HUES6 (cell line): ENCODE measurements around the gene FAM222B.

ENCODE experiments used
- H3K27ac ChIP-seq: 2 replicates; pipeline ENCODE4 v1.7.0; 2013; ENCODE audit warnings: low read depth, mild to moderate bottlenecking, low read length, inconsistent platforms
- H3K27me3 ChIP-seq: 2 replicates; pipeline ENCODE4 v1.6.1; 2013; ENCODE audit warnings: low read length; ENCODE audit not compliant: control insufficient read depth, insufficient read depth
- H3K36me3 ChIP-seq: 2 replicates; pipeline ENCODE4 v1.6.1; 2013; ENCODE audit warnings: low read length; ENCODE audit not compliant: control insufficient read depth, insufficient read depth
- H3K4me1 ChIP-seq: 2 replicates; pipeline ENCODE4 v1.6.1; 2013; ENCODE audit warnings: low read length; ENCODE audit not compliant: control insufficient read depth, insufficient read depth
- H3K4me3 ChIP-seq: 2 replicates; pipeline ENCODE4 v1.5.1; 2013; ENCODE audit warnings: low read depth, low read length
- H3K9ac ChIP-seq: one replicate; pipeline ENCODE4 v1.6.1; 2013; ENCODE audit warnings: mild to moderate bottlenecking, low read length
- H3K9me3 ChIP-seq: 2 replicates; pipeline ENCODE4 v1.6.1; 2013; ENCODE audit warnings: low read depth, low read length; ENCODE audit not compliant: control insufficient read depth, insufficient read depth

FAM222B gene

DNA sequence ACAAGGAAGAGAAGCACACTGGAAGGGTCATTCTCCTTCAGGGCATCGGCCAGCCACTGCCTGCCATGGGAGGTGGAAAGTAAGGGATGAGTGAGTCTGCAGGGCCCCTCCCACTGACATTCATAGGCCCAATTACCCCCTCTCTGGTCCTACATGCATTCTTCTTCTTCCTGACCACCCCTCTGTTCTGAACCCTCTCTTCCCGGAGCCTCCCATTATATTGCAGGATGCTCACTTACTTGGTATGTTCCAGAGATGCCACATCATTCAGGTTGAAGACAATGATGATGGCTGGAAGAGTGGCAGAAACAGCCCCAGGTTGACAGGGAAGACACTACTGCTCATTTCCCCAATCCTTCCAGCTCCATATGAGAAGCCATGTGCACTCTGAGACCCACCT, 127.4 kb downstream of the FAM222B start:
- Histone ChIP-seq H3K4me1 (peaks cover 25% of the 10 kb centered on the region), H3K9ac (no peak overlapping the region), H3K9me3 (no peaks in the 10 kb centered on the region), H3K36me3 (peaks cover 34% of the 10 kb centered on the region), H3K27ac (no peak overlapping the region), H3K4me3 (no peak overlapping the region; the same call in 1 of the 2 replicates), H3K27me3 (no peaks in the 10 kb centered on the region)

DNA sequence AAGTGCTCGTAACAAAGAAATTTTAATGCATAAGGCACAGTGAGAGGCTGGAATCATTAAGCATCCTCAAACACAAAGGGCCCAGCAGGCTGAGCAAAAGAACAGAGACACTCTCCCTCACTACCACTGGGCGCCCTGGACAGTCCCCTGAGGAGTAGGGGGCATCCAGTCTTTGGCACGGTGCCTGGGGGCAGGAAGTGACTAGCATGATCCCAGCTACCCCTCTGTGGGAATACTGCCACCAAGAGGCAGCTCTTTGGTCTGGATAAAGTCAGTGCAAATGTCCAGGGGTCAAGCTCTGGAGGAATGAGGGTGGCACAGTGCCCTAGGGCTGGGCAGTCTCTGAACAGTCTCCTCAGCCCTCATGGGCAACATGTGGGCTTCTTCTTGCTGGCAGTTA, 128.3 kb downstream of the FAM222B start:
- Histone ChIP-seq H3K27me3 (no peaks in the 10 kb centered on the region), H3K4me3 (no peak overlapping the region), H3K27ac (no peak overlapping the region), H3K9ac (no peak overlapping the region), H3K36me3 (peaks cover 30% of the 10 kb centered on the region), H3K9me3 (no peaks in the 10 kb centered on the region), H3K4me1 (peaks cover 25% of the 10 kb centered on the region)

DNA sequence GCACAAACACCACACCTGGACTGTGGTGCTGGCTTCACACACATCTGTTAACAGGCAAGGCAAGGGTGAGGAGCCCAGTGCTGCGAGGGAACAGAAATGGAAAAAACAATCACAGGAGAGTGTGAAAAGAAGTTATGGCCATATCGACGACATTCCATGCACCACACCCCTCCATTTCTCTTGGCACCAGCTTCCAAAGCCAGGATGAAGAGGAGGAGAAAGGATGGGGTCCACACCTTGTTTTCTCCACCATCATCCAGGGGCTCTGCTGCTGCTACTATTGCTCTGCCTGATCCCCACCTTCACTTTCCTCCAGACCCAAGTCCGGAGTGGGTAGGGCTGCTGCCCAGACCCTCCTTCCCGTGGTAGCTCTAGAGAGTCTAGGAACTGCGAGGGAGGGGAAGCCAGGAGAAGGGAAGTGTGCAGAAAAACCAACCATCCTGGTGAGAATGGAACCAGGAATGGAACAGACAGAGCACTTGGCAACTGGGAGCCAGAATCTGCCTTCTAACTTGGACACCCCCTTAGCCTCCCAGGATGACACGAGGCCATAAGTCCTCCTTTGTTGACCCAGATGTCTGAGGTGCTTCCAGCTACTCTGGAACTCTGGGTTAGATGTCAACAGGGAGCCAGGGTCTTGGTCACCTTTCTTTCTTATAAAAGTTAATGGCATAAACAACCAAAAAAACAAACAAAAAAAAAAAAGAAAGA, 129.7 kb downstream of the FAM222B start:
- Histone ChIP-seq H3K4me1 (peaks cover 18% of the 10 kb centered on the region), H3K27ac (no peak overlapping the region), H3K36me3 (peaks cover 30% of the 10 kb centered on the region), H3K4me3 (peak overlapping the region; percentile 82), H3K9ac (no peak overlapping the region), H3K27me3 (no peaks in the 10 kb centered on the region), H3K9me3 (no peaks in the 10 kb centered on the region)

DNA sequence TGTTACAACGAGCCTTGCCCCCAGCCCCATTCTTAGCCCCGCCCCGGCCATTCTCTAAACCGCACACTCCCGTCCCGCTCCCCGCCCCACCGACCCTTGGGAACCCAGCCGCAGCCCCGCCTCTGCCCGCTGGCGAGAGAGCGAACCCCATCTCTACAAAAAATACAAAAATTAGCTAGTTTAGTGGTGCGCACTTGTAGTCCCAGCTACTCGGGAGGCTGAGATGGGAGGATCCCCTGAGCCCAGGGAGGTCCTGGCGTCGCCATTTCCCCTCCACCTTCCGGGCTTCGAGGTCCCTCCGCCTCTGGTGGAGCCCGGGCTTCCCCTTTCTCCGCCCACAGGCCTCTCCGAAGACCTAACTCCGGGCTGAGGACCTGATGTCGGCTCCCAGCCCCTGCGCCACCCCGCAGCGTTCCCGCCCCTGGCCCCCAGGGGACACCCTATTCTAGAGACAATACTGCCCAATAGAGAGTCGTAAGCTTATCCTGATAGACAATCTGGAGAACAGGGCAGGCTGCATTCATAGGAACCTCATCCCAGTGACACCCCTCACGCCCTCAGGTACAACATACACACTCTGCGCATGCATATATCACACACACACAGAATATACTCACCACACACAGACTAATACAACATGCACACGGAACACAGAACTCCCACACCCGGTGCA, 130.4 kb downstream of the FAM222B start:
- H3K9me3 ChIP-seq, result no peaks in the 10 kb centered on the region
- H3K27me3 ChIP-seq, result no peaks in the 10 kb centered on the region
- peak overlapping the region; percentile 82 for H3K4me3 ChIP-seq
- H3K9ac ChIP-seq, result peak overlapping the region; percentile 90
- peak overlapping the region; percentile 90; the same call in 1 of the 2 replicates for H3K27ac ChIP-seq
- H3K36me3 ChIP-seq, result peaks cover 30% of the 10 kb centered on the region
- peaks cover 22% of the 10 kb centered on the region for H3K4me1 ChIP-seq

DNA sequence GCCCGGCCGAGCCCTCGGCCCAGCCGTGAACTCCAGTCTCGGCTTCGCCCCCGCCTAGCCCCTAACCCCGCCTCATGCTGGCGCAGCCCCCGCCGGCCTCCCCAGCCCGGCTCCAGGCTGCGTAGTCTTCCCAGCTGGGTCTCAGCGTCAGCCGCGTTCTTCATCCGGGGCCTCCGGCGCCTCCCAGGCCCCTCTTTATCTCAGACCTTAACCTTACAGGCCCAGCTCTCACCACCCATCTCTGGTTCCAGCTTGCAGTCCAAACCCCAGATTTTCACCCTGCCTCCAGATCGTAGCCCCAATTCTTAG, 130.9 kb downstream of the FAM222B start, which contains the start of gene PROCA1:
TSS of gene PROCA1 (minus strand) at position 166 of the 309 bp plus-strand sequence. CDS start 228 bp downstream, outside the sequence.
- H3K27me3 ChIP-seq, result no peaks in the 10 kb centered on the region
- peak within 1 kb of the TSS; percentile 90 for H3K9ac ChIP-seq
- H3K4me1 ChIP-seq, result peaks cover 26% of the 10 kb centered on the region
- H3K4me3 ChIP-seq, result peak within 1 kb of the TSS; percentile 82
- H3K27ac ChIP-seq, result peak within 1 kb of the TSS; percentile 90
- H3K36me3 ChIP-seq, result peaks cover 30% of the 10 kb centered on the region
- no peaks in the 10 kb centered on the region for H3K9me3 ChIP-seq

DNA sequence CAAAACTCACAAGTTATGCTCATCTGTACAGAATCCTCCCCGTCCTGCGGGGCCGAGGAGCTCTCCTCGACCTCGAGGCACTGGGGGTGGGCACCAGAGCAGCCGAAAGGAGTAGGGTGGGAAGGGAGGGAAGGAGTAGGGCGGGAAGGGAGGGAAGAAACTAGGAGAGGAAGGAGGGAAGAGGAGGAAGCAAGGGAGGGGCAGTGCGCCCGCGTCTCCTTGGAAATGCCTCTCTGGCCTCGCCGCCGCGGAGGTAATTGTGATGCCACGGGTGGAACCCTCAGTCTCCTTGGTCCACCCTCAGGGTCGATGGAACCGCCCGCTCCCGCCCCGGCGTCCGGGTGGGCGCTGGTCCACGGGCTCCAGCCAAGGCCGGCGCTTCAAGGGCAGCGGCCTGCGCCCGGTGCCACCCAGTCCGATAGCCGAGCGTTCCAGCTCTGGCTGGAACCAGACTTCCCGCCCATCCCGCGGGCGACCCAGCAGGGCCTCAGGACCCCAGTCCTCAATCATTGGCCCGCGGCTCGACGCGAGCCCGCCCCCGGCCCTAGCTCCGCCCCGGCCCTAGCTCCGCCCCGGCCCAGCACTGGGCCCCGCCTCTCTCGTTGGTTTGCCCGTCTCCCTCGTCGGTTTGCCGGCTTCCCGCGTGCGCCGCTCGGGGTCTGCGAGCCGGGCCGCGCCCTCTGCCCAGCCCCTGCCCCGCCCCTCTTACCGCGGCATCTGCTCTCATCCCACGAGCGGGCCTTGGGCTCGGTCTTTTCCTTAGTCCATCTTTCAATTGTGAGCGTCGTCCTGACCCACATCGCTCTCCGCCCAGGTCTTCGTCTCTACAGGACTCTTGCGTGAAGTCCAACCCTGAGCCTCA, 131.5 kb downstream of the FAM222B start:
- H3K36me3 ChIP-seq, result peaks cover 34% of the 10 kb centered on the region
- H3K9me3 ChIP-seq, result no peaks in the 10 kb centered on the region
- no peaks in the 10 kb centered on the region for H3K27me3 ChIP-seq
- peak overlapping the region; percentile 82 for H3K4me3 ChIP-seq
- H3K4me1 ChIP-seq, result peaks cover 20% of the 10 kb centered on the region
- H3K27ac ChIP-seq, result peak overlapping the region; percentile 90
- H3K9ac ChIP-seq, result peak overlapping the region; percentile 90

DNA sequence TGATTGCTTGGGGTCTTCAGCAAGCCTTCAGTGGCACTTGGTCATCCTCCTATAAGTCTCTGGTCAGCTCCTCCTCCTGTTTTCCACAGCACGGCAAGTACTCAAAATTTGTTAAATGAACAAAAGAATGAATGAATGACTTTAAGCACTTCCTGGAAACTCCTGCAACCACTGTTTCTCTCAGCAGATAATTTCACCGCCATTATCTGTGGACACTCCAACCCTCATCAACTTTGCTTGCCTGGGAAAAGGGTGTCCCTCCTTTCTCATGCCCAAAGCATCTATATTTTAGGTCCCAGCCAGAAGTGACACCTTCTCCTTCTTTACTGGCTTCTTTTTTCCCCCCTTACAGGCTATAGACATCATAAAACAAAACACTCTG, 135.3 kb downstream of the FAM222B start:
- H3K9me3 ChIP-seq, result no peaks in the 10 kb centered on the region
- no peak overlapping the region for H3K9ac ChIP-seq

DNA sequence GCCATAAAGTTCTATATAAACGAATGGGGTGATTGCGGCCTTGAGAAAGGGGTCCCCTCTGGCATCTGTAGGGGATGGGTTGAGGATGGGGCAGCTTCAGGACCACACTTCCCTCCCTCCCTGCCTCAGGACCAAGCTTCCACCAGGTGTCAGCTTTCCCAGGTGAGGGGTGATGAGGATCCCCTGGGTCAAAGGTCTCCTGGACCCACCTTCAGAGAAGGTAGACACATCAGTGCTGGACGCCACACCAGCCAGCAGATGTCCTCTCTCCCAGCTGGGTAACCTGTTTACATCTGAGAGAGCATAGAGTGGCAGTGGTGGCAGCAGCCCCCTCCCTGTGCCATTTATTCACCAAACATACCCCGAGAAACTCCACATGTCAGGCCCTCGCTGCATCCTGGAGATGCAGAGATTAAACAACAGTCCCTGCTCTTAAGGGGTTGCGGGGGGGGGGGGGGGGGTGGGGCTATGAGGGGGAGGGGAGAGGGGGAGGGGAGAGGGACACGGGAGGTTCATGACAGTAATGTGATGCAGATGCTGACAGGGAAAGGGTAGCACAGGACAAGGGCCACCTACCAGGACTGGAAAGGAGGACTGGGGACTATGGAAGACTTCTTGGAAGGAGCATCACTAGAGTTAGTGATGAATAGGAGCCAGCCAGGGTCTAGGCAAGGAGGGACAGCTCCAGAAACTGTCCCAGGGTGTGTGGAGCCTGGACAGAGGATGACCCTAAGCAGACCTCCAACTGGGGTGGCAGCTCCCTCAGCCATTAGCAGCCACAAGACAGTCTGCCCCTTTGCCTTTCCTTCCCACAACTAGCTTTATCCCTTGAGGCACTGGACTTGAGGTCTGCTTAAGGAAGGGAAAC, 135.9 kb downstream of the FAM222B start:
- H3K27ac ChIP-seq, result no peak overlapping the region
- H3K36me3 ChIP-seq, result peaks cover 42% of the 10 kb centered on the region
- H3K9me3 ChIP-seq, result no peaks in the 10 kb centered on the region
- H3K4me1 ChIP-seq, result peaks cover 8% of the 10 kb centered on the region
- H3K9ac ChIP-seq, result no peak overlapping the region
- H3K4me3 ChIP-seq, result no peak overlapping the region
- no peaks in the 10 kb centered on the region for H3K27me3 ChIP-seq

More for the DNA sequence above, 135.3 kb downstream of the FAM222B start:
- Histone ChIP-seq H3K27ac (no peak overlapping the region), H3K27me3 (no peaks in the 10 kb centered on the region), H3K4me3 (no peak overlapping the region), H3K36me3 (peaks cover 35% of the 10 kb centered on the region), H3K4me1 (peaks cover 9% of the 10 kb centered on the region)
